ENCODE measurements around the gene ZNF398. TPM values are rescaled to one million over a fixed set of nuclear protein-coding genes. Genes with fewer than 3 reads are reported as not detected.

The ZNF398 gene
- total RNA-seq, 1 experiment from 2014 or later = 13.8 TPM

- intact Hi-C loops (cut with micrococcal nuclease) = no loop called here
- Mint-ChIP-seq H3K4me1 (ENCODE audit: insufficient read depth, unreplicated experiment) (peaks cover 18% of the 10 kb centered on the region), H3K27me3 (ENCODE audit: insufficient read depth, unreplicated experiment) (no peaks in the 10 kb centered on the region), H3K36me3 (ENCODE audit: insufficient read depth, unreplicated experiment) (peaks cover 79% of the 10 kb centered on the region), H3K27ac (ENCODE audit: low read depth, unreplicated experiment) (peak overlapping the region; percentile 46), H3K4me3 (ENCODE audit: unreplicated experiment) (no peak overlapping the region), H3K9me3 (ENCODE audit: unreplicated experiment) (no peaks in the 10 kb centered on the region)
- DNase-seq (ENCODE audit: unreplicated experiment) = no peak
- ChIA-PET POLR2A (interaction anchor here (0.7 to 1.6 kb wide), 5 partner anchors 10 to 93 kb away, joined by 4 read pairs; partner anchors contain the start of genes ZNF398 and ZNF783), CTCF (interaction anchor here (0.7 to 2.1 kb wide), 4 partner anchors 9 to 23 kb away, joined by 3 to 8 read pairs (median 4); partner anchors contain the start of gene ZNF282)
- TF ChIP-seq CTCF (IDR thresholded peaks at IDR 0.05; ENCODE audit: unreplicated experiment) = no peak
- BruUV-seq (replicated peaks) = no TSS peak
Observed at GRCh38 chr7:149218469-149219420, 71.5 kb downstream of the ZNF398 start.

- intact Hi-C loops (cut with micrococcal nuclease) = no loop called here
- Mint-ChIP-seq H3K9me3 (ENCODE audit: unreplicated experiment) (no peaks in the 10 kb centered on the region), H3K27me3 (ENCODE audit: insufficient read depth, unreplicated experiment) (no peaks in the 10 kb centered on the region), H3K4me3 (ENCODE audit: unreplicated experiment) (no peak overlapping the region), H3K4me1 (ENCODE audit: insufficient read depth, unreplicated experiment) (peaks cover 18% of the 10 kb centered on the region), H3K27ac (ENCODE audit: low read depth, unreplicated experiment) (no peak overlapping the region), H3K36me3 (ENCODE audit: insufficient read depth, unreplicated experiment) (peaks cover 67% of the 10 kb centered on the region)
- no peak for TF ChIP-seq CTCF (IDR thresholded peaks at IDR 0.05; ENCODE audit: unreplicated experiment)
- BruUV-seq (replicated peaks) = no TSS peak
- ChIA-PET CTCF (no interaction called here), POLR2A (interaction anchor here (0.7 kb wide), 1 partner anchor 11 kb away, joined by 3 read pairs; no protein-coding TSS in a partner anchor)
- peak; percentile 42 for DNase-seq (ENCODE audit: unreplicated experiment)
Observed at GRCh38 chr7:149220534-149220933, 73.3 kb downstream of the ZNF398 start.

DNA sequence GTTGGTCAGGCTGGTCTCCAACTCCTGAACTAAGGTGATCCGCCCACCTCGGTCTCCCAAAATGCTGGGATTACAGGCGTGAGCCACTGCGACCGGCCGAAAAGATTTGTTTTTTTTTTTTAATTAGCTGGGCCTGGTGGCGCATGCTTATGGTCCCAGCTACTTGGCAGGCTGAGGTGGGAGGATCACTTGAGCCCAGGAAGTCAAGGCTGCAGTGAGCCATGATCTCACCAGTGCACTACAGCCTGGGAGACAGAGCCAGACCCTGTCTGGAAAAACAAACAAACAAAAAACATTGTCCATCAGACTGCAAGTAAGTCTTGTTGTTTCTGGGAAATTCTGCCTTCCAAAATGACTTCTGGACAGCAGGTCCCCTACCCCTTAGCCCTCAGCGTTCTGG, 75.9 kb downstream of the ZNF398 start:
- TF ChIP-seq CTCF (IDR thresholded peaks at IDR 0.05; ENCODE audit: unreplicated experiment) = no peak
- Mint-ChIP-seq H3K27me3 (ENCODE audit: insufficient read depth, unreplicated experiment) (no peaks in the 10 kb centered on the region), H3K27ac (ENCODE audit: low read depth, unreplicated experiment) (no peak overlapping the region), H3K36me3 (ENCODE audit: insufficient read depth, unreplicated experiment) (peaks cover 48% of the 10 kb centered on the region), H3K4me3 (ENCODE audit: unreplicated experiment) (no peak overlapping the region), H3K9me3 (ENCODE audit: unreplicated experiment) (no peaks in the 10 kb centered on the region), H3K4me1 (ENCODE audit: insufficient read depth, unreplicated experiment) (peaks cover 9% of the 10 kb centered on the region)
- ChIA-PET POLR2A (interaction anchor here (0.7 kb wide), 1 partner anchor 140 kb away, joined by 3 read pairs; no protein-coding TSS in a partner anchor), CTCF (interaction anchor here (0.6 kb wide), 1 partner anchor 17 kb away, joined by 3 read pairs; no protein-coding TSS in a partner anchor)
- DNase-seq (ENCODE audit: unreplicated experiment) = no peak
- BruUV-seq (replicated peaks) = no TSS peak
- intact Hi-C loops (cut with micrococcal nuclease) = no loop called here

DNA sequence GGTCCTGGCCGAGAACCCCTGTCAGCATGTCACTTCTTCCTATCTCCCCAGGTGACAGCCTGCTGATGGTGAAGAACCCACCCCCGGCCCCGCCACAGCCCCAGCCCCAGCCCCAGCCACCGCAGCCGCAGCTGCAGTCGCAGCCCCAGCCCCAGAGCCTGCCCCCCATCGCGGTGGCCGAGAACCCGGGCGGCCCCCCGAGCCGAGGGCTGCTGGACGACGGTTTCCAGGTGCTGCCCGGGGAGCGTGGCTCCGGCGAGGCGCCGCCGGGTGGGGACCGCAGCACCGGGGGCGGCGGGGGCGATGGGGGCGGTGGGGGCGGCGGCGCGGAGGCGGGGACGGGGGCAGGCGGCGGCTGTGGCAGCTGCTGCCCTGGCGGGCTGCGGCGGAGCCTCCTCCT, 76.5 kb downstream of the ZNF398 start:
- Mint-ChIP-seq H3K36me3 (ENCODE audit: insufficient read depth, unreplicated experiment) (peaks cover 42% of the 10 kb centered on the region), H3K9me3 (ENCODE audit: unreplicated experiment) (no peaks in the 10 kb centered on the region), H3K4me3 (ENCODE audit: unreplicated experiment) (no peak overlapping the region), H3K4me1 (ENCODE audit: insufficient read depth, unreplicated experiment) (peaks cover 8% of the 10 kb centered on the region), H3K27me3 (ENCODE audit: insufficient read depth, unreplicated experiment) (no peaks in the 10 kb centered on the region), H3K27ac (ENCODE audit: low read depth, unreplicated experiment) (no peak overlapping the region)
- intact Hi-C loops (cut with micrococcal nuclease) = no loop called here
- BruUV-seq (replicated peaks) = no TSS peak
- DNase-seq (ENCODE audit: unreplicated experiment) = no peak
- no peak for TF ChIP-seq CTCF (IDR thresholded peaks at IDR 0.05; ENCODE audit: unreplicated experiment)
- ChIA-PET CTCF (no interaction called here), POLR2A (no interaction called here)

Measured in MCF 10A (cell line).